ENCODE results near the gene MSRB2. TPM values are rescaled to one million over a fixed set of nuclear protein-coding genes. Genes with fewer than 3 reads are reported as not detected.
A peak's percentile ranks its signal among the peaks of the same experiment; 100 is the strongest.

MSRB2 gene
- total RNA-seq, 1 donor from 2014 or later, result 20.4 TPM

GRCh38 chr10:23106331-23107072, 11.1 kb downstream of the MSRB2 start:
- no peak for DNase-seq (ENCODE audit: low spot score in 2 of 2)
- FAIRE-seq, result no peak

- no peak for FAIRE-seq
- no peak for DNase-seq (ENCODE audit: low spot score in 2 of 2)
These were observed 15.5 kb downstream of the MSRB2 start for GRCh38 chr10:23110722-23111516.

- FAIRE-seq, result peak; percentile 95
- no peak for DNase-seq (ENCODE audit: low spot score in 2 of 2)
These were observed 16.3 kb downstream of the MSRB2 start for GRCh38 chr10:23111517-23112286.

- DNase-seq (ENCODE audit: low spot score in 2 of 2) (no peak), FAIRE-seq (no peak)
These were observed 19.0 kb downstream of the MSRB2 start for GRCh38 chr10:23114228-23114850.

- DNase-seq (ENCODE audit: low spot score in 2 of 2) (no peak), FAIRE-seq (no peak)
These were observed 21.3 kb downstream of the MSRB2 start for GRCh38 chr10:23116486-23117205.

GRCh38 chr10:23120001-23120934, 24.9 kb downstream of the MSRB2 start:
- peak; percentile 83 for FAIRE-seq
- peak; percentile 32 to 57 for DNase-seq (ENCODE audit: low spot score in 2 of 2)

- no peak for FAIRE-seq
- no peak for DNase-seq (ENCODE audit: low spot score in 2 of 2)
These were observed 25.8 kb downstream of the MSRB2 start for GRCh38 chr10:23121135-23121534.

GRCh38 chr10:23136462-23136861, 41.1 kb downstream of the MSRB2 start:
- FAIRE-seq (no peak), DNase-seq (ENCODE audit: low spot score in 2 of 2) (no peak)

GRCh38 chr10:23139677-23140076, 44.3 kb downstream of the MSRB2 start:
- DNase-seq (ENCODE audit: low spot score in 2 of 2) (no peak), FAIRE-seq (no peak)

- FAIRE-seq (no peak), DNase-seq (ENCODE audit: low spot score in 2 of 2) (no peak)
These were observed 46.6 kb downstream of the MSRB2 start for GRCh38 chr10:23141995-23142394.

- DNase-seq (ENCODE audit: low spot score in 2 of 2) (no peak), FAIRE-seq (no peak)
These were observed 50.9 kb downstream of the MSRB2 start for GRCh38 chr10:23146258-23146657.

- DNase-seq (ENCODE audit: low spot score in 2 of 2) (no peak), FAIRE-seq (no peak)
These were observed 51.7 kb downstream of the MSRB2 start for GRCh38 chr10:23147035-23147434.

GRCh38 chr10:23148214-23148613, 52.8 kb downstream of the MSRB2 start:
- DNase-seq (ENCODE audit: low spot score in 2 of 2), result no peak
- no peak for FAIRE-seq

GRCh38 chr10:23150091-23150490, 54.7 kb downstream of the MSRB2 start:
- DNase-seq (ENCODE audit: low spot score in 2 of 2), result no peak
- FAIRE-seq, result no peak

- no peak for FAIRE-seq
- DNase-seq (ENCODE audit: low spot score in 2 of 2), result no peak
These were observed 55.2 kb downstream of the MSRB2 start for GRCh38 chr10:23150610-23151009.

GRCh38 chr10:23151071-23151470, 55.7 kb downstream of the MSRB2 start:
- DNase-seq (ENCODE audit: low spot score in 2 of 2), result no peak
- FAIRE-seq, result no peak

- FAIRE-seq, result no peak
- no peak for DNase-seq (ENCODE audit: low spot score in 2 of 2)
These were observed 59.8 kb downstream of the MSRB2 start for GRCh38 chr10:23155169-23155568.

- FAIRE-seq (no peak), DNase-seq (ENCODE audit: low spot score in 2 of 2) (no peak)
These were observed 61.2 kb downstream of the MSRB2 start for GRCh38 chr10:23156447-23157150.

Measured in frontal cortex (tissue), 4 donors.